Activated B cell treated with CpG ODN at 0.5 μM for 24 hours (primary cell): ENCODE results near the gene TMEM74B. TPM values are rescaled to one million over a fixed set of nuclear protein-coding genes. Genes with fewer than 3 reads are reported as not detected.
"Not testable (repeated sequence)": the region's sequence is repeated elsewhere in the genome, so short reads cannot be mapped to it uniquely, and the experiment has no call there.

Experiments used
- ATAC-seq: fragments of 200-7000 bp; cut with Tn5 transposase; one replicate; pipeline ENCODE4 v1.10.0; 2021; ENCODE audit warnings: low read depth, mild to moderate bottlenecking, moderate library complexity
- CTCF ChIA-PET: fragments of 350-600 bp; sonication (Branson Sonifier 250); formaldehyde crosslinking; loops from one replicate; lab custom pipeline; 2021; ENCODE audit warnings: antibody characterized with exemption; lab: Charles Lee
- POLR2A ChIA-PET: fragments of 350-600 bp; sonication (Branson Sonifier 250); formaldehyde crosslinking; loops from one replicate; lab custom pipeline; 2021; ENCODE audit warnings: antibody characterized with exemption; lab: Charles Lee
- DNase-seq: peaks from one replicate; pipeline ENCODE4 v3.0.0; 2022
- H3K27ac Mint-ChIP-seq: one replicate; pipeline ENCODE4 v1.8.0; 2020; ENCODE audit warnings: mixed read lengths
- H3K27me3 Mint-ChIP-seq: one replicate; pipeline ENCODE4 v1.8.0; 2021; ENCODE audit warnings: mixed read lengths
- H3K36me3 Mint-ChIP-seq: one replicate; pipeline ENCODE4 v1.8.0; 2021; ENCODE audit warnings: low read depth, mixed read lengths
- H3K4me1 Mint-ChIP-seq: one replicate; pipeline ENCODE4 v1.8.0; 2021; ENCODE audit warnings: mixed read lengths
- H3K4me3 Mint-ChIP-seq: one replicate; pipeline ENCODE4 v1.8.0; 2020; ENCODE audit warnings: mild to moderate bottlenecking, mixed read lengths
- H3K9me3 Mint-ChIP-seq: one replicate; pipeline ENCODE4 v1.8.0; 2020; ENCODE audit warnings: mixed read lengths
- intact Hi-C: fragments of 100-400 bp; cut with micrococcal nuclease; formaldehyde crosslinking; loops from one replicate; pipeline ENCODE4 v1.15.1; 2024
- total RNA-seq: library from RNA; stranded (reverse); gene quantifications from 2 replicates; pipeline ENCODE4 v1.2.3, GENCODE V29; 2022
- TF ChIP-seq, protein P1 (sequence below): fragments of 200-600 bp; IDR thresholded peaks from one replicate; pipeline ENCODE4 v1.8.0; 2022; ENCODE audit warnings: antibody characterized with exemption, mild to moderate bottlenecking

TMEM74B gene
- total RNA-seq, 1 donor from 2014 or later, result 0.20 TPM

DNA sequence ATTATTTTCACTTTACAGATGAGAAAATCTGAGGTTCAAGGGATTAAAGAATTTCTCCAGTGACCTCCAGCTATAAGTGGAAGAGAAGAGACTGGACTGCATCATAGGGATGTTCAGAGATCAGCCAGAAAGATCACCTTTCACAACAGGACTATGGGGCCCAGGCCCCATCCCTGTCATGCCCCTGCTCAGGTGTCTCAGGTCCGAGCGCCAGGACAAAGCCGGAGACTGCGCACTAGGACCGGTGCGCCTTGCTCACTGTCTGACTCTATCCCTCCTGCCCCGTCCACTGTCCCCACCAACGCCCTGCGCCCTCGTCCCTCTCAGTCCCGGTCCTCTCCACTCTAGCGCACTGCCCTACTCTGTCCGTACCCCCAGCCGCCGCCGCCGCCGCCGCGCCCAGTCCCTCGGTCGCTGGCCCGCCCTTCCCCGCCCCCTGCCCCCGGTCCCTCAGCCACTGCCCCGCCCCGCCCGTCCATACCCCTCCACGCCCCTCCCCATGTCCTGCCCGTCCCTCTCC is 40.5 kb upstream of the TMEM74B start:
- peaks cover 21% of the 10 kb centered on the region for H3K27me3 Mint-ChIP-seq
- intact Hi-C loops, result loop anchor here (5.0 to 10.0 kb wide), 3 partner anchors 108 to 383 kb away; partner anchors contain the start of genes NSFL1C and PSMF1
- DNase-seq, result peak; percentile 22
- TF ChIP-seq, protein P1, sequence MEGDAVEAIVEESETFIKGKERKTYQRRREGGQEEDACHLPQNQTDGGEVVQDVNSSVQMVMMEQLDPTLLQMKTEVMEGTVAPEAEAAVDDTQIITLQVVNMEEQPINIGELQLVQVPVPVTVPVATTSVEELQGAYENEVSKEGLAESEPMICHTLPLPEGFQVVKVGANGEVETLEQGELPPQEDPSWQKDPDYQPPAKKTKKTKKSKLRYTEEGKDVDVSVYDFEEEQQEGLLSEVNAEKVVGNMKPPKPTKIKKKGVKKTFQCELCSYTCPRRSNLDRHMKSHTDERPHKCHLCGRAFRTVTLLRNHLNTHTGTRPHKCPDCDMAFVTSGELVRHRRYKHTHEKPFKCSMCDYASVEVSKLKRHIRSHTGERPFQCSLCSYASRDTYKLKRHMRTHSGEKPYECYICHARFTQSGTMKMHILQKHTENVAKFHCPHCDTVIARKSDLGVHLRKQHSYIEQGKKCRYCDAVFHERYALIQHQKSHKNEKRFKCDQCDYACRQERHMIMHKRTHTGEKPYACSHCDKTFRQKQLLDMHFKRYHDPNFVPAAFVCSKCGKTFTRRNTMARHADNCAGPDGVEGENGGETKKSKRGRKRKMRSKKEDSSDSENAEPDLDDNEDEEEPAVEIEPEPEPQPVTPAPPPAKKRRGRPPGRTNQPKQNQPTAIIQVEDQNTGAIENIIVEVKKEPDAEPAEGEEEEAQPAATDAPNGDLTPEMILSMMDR, result no peak
- H3K4me3 Mint-ChIP-seq, result peak overlapping the region; percentile 76
- H3K4me1 Mint-ChIP-seq, result peaks cover 13% of the 10 kb centered on the region
- no peak for ATAC-seq
- CTCF ChIA-PET, result no interaction called here
- no peaks in the 10 kb centered on the region for H3K36me3 Mint-ChIP-seq
- peaks cover 3% of the 10 kb centered on the region for H3K9me3 Mint-ChIP-seq
- POLR2A ChIA-PET, result no interaction called here
- no peak overlapping the region for H3K27ac Mint-ChIP-seq

DNA sequence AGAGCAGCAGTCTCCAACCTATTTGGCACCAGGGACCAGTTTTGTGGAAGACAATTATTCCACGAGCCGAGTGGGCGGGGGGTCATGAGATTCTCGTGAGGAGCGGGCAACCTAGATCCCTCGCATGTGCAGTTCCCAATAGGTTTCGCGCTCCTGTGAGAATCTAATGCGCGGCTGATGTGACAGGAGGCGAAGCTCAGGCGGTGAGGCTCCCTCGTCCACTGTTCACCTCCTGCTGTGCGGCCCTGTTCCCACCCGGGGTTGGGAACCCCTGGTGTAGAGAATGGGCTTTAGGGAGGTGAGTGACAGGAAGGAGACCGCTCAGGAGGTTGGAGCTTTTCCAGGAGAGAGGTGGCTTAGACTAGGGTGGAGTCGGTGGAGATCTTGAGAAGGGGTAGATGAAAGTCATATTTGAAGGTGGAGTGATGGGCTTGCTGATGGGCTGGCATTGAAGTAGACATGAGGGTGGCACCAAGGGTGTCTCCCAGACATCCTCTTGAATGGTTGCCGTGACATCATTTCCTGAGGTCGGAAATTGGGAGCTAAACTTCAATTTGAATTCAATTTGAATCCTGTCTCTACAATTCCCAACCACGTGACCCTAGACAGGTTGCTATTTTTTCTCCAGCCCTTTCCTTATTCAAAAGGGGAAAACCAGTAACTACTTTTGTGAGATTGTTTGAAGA is 39.6 kb upstream of the TMEM74B start:
- no peaks in the 10 kb centered on the region for H3K36me3 Mint-ChIP-seq
- intact Hi-C loops, result loop anchor here (10.0 kb wide), 1 partner anchor 240 kb away; the partner anchor contains the start of gene NSFL1C
- POLR2A ChIA-PET, result no interaction called here
- H3K27me3 Mint-ChIP-seq, result peaks cover 15% of the 10 kb centered on the region
- ATAC-seq (no peak), DNase-seq (no peak)
- CTCF ChIA-PET, result interaction anchor here (1.0 kb wide), 1 partner anchor 11 kb away, joined by 3 read pairs; no protein-coding TSS in a partner anchor
- peaks cover 3% of the 10 kb centered on the region for H3K9me3 Mint-ChIP-seq
- TF ChIP-seq, protein P1, result no peak
- H3K4me1 Mint-ChIP-seq, result peaks cover 13% of the 10 kb centered on the region
- peak overlapping the region; percentile 36 for H3K4me3 Mint-ChIP-seq
- no peak overlapping the region for H3K27ac Mint-ChIP-seq

DNA sequence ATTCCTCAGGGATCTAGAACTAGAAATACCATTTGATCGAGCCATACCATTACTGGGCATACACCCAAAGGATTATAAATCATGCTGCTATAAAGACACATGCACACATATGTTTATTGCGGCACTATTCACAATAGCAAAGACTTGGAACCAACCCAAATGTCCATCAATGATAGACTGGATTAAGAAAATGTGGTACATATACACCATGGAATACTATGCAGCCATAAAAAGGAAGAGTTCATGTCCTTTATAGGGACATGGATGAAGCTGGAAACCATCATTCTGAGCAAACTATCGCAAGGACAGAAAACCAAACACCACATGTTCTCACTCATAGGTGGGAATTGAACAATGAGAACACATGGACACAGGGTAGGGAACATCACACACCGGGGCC is 38.0 kb upstream of the TMEM74B start:
- intact Hi-C loops, result loop anchor here (10.0 kb wide), 1 partner anchor 242 kb away; the partner anchor contains the start of gene NSFL1C
- ATAC-seq, H3K36me3 Mint-ChIP-seq, H3K9me3 Mint-ChIP-seq, DNase-seq, POLR2A ChIA-PET, H3K27ac Mint-ChIP-seq, CTCF ChIA-PET, H3K4me3 Mint-ChIP-seq: not testable (repeated sequence)
- Mint-ChIP-seq H3K27me3 (peaks cover 15% of the 10 kb centered on the region), H3K4me1 (peaks cover 13% of the 10 kb centered on the region)

DNA sequence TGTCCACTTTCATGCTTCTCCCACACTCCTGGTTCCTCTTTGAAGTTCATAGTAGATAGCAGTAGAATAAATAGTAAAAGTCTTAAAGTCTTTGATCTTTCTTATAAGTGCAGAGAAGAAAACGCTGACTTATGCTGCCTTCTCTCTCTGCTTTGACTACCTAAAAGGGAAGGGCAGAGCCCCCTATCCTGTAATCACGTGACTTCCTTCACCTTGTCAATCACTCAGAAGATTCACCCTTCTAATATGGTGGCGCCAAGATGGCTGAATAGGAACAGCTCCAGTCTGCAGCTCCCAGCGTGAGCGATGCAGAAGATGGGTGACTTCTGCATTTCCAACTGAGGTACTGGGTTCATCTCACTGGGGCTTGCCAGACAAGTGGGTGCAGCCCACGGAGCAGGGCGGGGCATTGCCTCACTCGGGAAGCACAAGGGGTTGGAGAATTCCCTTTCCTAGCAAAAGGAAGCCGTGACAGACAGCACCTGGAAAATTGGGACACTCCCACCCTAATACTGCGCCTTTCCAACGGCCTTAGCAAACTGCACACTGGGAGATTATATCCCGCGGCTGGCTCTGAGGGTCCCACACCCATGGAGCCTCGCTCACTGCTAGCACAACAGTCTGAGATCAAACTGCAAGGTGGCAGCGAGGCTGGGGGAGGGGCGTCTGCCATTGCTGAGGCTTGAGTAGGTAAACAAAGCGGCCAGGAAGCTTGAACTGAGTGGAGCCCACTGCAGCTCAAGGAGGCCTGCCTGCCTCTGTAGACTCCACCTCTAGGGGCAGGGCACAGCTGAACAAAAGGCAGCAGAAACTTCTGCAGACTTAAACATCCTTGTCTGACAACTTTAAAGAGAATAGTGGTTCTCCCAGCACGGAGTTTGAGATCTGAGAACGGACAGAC is 32.0 kb upstream of the TMEM74B start:
- H3K4me1 Mint-ChIP-seq, H3K9me3 Mint-ChIP-seq, H3K36me3 Mint-ChIP-seq, ATAC-seq, POLR2A ChIA-PET, DNase-seq, H3K4me3 Mint-ChIP-seq, intact Hi-C loops, H3K27ac Mint-ChIP-seq: not testable (repeated sequence)
- CTCF ChIA-PET, result interaction anchor here (0.6 kb wide), 1 partner anchor 219 kb away, joined by 3 read pairs; no protein-coding TSS in a partner anchor
- peaks cover 44% of the 10 kb centered on the region for H3K27me3 Mint-ChIP-seq

DNA sequence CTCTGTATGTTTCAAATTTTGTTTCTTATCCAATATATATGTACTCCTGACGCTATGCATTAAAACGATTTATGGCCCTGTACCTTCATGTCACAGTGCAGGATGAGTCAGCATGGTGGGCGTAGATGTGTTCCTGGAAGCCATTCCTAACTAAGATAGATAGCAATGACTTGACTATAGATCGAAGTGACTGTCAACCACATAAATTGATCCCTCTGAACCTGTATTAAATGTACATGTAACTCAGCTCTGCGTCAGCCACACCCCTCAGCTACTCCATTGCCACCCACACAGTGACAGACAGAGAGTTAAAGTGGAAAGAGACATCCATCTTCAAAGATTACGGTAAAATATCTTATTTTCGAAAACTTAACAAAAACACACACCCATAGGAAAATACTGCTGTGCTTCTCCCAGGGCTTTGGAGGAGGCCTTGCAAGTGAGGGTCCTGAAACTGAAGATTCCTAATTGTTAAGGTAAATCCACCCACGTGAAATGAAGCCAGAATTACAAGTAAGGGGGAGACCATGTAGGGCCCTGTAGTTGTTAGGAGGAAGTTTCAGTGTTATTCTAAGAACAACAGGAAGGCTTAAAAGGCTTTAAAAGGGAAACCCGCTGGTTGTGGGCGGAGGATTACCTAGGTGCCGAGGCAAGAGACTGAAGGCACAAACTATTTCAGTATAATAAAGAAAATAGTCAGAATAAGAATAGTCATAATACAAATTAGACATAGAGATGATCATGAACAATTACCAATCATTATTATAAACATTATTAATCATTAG is 30.8 kb upstream of the TMEM74B start:
- H3K4me3 Mint-ChIP-seq, result no peak overlapping the region

More for the DNA sequence above, 30.8 kb upstream of the TMEM74B start:
- DNase-seq, result no peak
- no peak for ATAC-seq
- TF ChIP-seq, protein P1, result no peak
- Mint-ChIP-seq H3K27me3 (peaks cover 50% of the 10 kb centered on the region), H3K9me3 (no peaks in the 10 kb centered on the region), H3K27ac (no peak overlapping the region), H3K4me1 (peaks cover 7% of the 10 kb centered on the region), H3K36me3 (no peaks in the 10 kb centered on the region)
- ChIA-PET CTCF (no interaction called here), POLR2A (no interaction called here)
- intact Hi-C loops, result no loop called here
